ENCODE measurements around the gene CHMP5.

Gene CHMP5

GRCh38 chr9:33264473-33265177 lies at the start of gene CHMP5, which contains the start of gene BAG1:
Gene CHMP5 (plus strand): TSS chr9:33265049. CDS start chr9:33265079, 30 bp downstream.
Gene BAG1 (minus strand): TSS chr9:33264708.
- DNase-seq (ENCODE audit: low read depth in 2 of 3, low spot score in 2 of 3) = peak; percentile 98

DNA sequence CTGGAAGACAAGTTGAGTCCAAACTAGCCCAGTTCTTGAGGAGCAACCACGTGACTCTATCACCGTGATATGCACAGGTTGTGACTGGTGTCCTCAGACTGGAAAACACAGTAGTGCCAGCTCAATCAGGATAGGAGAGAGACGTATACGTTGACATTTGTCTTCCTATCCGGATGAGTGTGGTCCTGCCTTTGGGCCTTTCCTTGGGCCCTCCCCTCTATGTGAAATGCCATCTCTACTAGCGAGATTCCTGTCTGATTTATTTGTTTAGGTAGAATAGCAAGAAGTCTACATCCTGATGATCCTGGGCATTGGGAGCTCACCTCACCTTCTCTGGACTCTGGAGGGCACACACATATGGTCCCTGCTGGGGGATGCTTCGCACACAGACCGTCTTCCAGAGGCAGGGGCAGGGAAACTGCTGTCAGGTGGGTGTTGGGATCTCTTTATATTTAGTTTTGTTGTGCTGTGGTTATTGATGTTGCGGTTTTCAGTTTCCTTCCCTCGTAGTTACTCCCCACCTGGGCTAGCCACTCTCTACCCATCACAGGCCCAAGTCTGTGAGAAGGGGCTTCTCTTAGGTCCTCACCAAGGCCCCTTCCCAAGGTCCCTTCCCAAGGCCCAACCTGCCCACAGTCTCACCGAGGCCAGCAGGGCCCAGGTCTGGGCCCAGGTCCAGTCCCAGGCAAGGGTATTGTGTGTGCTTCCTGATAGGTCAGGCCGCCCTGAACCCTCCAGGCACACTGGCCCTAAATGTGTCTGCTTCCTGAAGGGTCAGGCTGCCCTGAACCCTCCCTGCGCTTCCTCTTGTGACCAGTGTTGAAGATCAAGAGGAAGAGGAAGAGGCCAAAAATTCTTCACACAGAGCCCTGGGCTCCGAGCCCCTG lies 43.9 kb upstream of the CHMP5 start:
- DNase-seq (ENCODE audit: low read depth in 2 of 3, low spot score in 2 of 3) = no peak

DNA sequence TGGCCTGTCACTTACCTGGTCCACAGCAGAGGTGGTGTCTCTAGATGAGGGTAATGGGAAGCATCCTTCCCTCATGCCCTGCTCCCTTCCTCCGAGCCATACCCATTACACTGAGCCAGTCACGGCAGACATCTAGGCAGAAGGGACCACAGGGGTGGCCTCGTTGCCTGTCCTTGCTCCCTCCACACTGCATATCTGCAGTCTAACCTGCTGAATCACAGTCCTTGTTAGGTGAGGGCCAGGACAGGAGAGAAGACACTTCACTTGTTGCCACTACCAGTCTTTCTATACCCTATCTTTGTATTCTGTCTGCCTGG lies 43.3 kb upstream of the CHMP5 start:
- DNase-seq (ENCODE audit: low read depth in 2 of 3, low spot score in 2 of 3) = no peak

DNA sequence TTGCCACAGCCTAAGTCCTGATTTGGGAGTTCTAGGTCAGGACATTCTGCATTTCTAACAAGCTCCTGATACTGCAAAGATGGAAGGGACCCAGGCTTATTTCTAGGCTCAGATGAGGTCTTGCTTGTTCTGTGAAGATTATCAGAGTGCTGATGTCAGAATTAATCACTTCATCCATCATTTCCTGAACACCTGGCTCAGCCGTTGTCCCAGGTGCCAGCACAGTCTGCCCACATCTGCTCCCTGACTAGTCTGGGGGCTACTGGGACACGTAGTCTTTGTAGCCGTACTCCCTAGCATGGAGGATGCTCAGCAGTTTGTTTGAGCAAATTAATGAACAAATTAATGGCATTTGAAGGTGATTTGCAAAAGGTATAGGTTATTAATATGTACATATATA lies 42.8 kb upstream of the CHMP5 start:
- DNase-seq (ENCODE audit: low read depth in 2 of 3, low spot score in 2 of 3) = no peak

- no peak for DNase-seq (ENCODE audit: low read depth in 2 of 3, low spot score in 2 of 3)
Observed at GRCh38 chr9:33223696-33224095, 41.2 kb upstream of the CHMP5 start.

DNA sequence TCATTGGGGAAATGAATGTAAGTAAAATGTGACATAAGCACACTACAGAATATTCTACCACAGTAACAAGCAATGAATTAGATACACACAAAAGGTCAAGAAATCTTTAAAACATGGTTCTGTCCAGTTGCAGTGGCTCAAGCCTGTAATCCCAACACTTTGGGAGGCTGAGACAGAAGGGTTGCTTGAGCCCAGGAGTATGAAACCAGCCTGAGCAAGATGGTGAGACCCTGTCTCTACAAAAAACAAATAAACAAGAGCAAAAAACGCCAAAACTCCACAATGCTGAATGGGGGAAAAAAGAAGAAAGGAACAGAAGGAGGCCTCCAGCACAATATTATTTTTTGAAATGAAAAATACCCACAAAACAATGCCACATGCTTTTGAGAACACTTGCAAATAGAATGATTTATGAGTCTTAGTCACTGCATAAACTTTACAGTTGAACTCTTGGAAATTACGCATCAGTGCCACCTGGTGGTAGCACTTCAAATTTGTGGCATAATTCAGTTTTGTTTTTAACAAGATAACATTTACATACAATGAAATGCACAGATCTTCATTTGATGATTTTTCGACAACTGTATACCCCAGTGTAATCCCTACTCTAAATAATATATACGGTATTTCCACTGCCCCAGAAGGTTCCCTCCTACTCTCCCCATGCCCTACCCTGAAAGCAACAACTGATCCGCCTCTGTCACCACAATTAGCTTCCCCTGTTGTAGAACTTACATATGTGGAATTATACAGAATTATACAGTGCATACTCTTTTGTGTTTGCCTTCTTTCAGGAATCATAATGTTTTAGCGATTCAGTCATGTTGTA lies 39.3 kb upstream of the CHMP5 start:
- peak; percentile 12 to 48 (median 15) for DNase-seq (ENCODE audit: low read depth in 2 of 3, low spot score in 2 of 3)

DNA sequence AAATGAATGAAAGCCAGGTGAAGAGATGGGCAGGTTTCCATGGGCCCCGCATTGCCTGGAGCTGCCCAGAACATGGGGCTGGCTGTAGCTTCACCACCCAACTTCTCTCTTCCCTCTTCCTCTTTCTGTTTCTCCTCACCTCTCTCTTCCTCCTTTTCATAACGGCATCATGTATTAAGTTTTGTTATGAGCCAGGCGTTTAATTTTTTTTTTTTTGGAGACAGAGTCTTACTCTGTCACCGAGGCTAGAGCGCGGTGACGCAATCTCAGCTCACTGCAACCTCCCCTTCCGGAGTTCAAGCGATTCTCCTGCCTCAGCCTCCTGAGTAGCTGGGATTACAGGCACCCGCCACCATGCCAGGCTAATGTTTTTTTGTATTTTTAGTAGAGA lies 37.8 kb upstream of the CHMP5 start:
- DNase-seq (ENCODE audit: low read depth in 2 of 3, low spot score in 2 of 3) = no peak

GRCh38 chr9:33227741-33228140 lies 37.1 kb upstream of the CHMP5 start:
- no peak for DNase-seq (ENCODE audit: low read depth in 2 of 3, low spot score in 2 of 3)

- no peak for DNase-seq (ENCODE audit: low read depth in 2 of 3, low spot score in 2 of 3)
Observed at GRCh38 chr9:33228606-33229005, 36.2 kb upstream of the CHMP5 start.

DNA sequence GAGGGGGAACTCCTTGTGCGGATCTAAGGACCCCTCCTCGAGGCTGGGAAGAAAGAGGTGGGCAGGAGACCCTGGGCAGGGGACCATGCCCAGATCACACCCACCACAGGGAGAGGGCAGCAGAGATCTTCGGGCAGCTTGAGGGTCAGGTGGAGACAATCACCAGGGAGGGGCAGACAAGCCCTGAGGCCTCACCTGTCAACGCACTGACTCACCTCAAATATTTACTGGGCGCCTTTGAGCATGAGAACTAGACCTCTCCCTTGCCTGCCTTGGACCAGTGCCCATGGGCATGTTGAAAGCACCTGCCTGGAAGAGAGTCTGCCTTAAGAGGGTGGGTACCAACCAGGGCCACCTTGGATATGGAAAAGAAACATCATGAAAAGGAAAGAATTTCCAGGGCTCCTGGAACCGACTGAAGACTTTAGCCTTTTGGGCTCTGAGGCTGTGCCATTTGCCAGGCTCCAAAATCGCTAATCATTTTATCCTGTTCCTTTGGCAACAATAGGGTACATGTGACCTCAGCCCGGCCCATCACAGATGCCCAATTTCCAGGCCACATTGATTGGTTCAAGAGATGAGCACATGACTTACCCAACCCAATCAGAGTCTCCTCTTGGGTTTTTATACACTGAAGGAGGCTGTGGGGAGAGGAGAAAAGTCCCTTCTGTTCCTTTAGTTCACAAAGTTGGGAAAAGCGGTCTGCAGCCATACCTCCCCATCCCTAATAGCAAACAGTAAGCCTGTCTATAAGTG lies 35.3 kb upstream of the CHMP5 start:
- DNase-seq (ENCODE audit: low read depth in 2 of 3, low spot score in 2 of 3) = no peak

- no peak for DNase-seq (ENCODE audit: low read depth in 2 of 3, low spot score in 2 of 3)
Observed at GRCh38 chr9:33230756-33231622, 33.9 kb upstream of the CHMP5 start.

DNA sequence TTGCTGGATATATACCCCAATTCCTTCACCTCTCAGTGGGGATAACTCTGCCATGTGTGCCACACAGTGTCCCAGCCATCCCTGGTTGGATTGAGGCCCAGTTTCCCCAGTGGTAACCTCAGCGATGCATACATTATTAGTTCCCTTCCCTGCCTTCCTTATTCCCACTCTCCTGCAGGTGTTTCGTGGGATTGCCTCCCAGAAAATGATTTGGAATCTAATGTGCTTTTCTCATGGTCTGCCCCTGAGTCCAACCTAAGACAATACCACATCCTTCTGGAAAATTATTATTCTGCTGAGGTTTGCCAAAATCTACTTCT lies 33.3 kb upstream of the CHMP5 start:
- DNase-seq (ENCODE audit: low read depth in 2 of 3, low spot score in 2 of 3) = no peak

DNA sequence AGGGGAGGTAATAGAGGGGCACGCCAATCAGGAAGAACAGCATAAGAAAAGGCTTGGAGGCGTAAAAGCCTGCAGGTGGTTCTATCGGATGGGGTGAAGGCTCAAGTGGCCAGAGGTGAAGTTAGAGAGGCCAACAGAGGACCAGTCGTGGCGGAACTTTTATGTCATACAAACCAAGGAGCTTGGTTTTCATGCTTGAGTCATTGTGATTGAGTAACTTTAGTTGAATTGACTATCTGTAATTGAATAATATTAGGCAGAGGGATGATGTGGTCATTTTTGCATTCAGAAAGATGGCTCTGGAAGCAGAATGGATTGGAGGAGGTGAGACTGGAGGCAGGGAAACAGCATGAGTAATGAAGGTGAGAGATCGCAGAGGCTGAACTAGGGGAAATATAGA lies 32.0 kb upstream of the CHMP5 start:
- DNase-seq (ENCODE audit: low read depth in 2 of 3, low spot score in 2 of 3) = no peak

DNA sequence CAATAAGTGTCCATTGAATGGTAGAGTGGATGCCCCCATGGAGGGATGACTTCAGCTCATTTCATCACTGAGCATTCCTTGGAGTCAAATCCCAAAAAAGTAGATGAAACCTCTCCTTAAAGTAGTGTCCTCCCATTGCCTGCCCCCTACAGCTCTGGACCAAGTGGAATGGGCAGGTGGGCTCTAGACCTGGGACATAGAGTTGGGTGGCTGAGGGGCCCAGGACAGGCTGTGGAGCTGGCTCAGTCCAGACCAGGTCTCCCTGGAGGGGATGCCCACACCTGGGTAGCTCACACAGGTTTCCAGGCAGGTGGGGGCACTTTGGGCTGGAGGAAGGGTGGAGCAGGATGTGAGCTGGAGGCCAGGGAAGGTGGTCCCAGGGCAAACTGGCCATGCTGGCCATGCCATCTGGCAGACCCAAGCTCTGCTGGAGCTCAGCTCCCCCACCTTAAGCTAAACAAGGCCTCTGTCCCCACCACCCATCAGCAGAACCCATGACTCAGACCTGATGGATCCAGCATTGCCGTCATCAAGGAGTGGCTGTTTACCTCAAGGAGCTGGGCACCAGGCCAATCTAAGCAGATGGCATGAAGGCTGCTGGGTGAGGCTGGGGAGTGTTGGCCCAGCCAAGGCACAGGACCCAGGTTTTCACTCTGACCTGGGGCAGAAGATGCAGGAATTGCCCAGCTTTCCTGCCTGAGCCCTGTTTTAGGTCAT lies 31.1 kb upstream of the CHMP5 start:
- DNase-seq (ENCODE audit: low read depth in 2 of 3, low spot score in 2 of 3) = no peak

DNA sequence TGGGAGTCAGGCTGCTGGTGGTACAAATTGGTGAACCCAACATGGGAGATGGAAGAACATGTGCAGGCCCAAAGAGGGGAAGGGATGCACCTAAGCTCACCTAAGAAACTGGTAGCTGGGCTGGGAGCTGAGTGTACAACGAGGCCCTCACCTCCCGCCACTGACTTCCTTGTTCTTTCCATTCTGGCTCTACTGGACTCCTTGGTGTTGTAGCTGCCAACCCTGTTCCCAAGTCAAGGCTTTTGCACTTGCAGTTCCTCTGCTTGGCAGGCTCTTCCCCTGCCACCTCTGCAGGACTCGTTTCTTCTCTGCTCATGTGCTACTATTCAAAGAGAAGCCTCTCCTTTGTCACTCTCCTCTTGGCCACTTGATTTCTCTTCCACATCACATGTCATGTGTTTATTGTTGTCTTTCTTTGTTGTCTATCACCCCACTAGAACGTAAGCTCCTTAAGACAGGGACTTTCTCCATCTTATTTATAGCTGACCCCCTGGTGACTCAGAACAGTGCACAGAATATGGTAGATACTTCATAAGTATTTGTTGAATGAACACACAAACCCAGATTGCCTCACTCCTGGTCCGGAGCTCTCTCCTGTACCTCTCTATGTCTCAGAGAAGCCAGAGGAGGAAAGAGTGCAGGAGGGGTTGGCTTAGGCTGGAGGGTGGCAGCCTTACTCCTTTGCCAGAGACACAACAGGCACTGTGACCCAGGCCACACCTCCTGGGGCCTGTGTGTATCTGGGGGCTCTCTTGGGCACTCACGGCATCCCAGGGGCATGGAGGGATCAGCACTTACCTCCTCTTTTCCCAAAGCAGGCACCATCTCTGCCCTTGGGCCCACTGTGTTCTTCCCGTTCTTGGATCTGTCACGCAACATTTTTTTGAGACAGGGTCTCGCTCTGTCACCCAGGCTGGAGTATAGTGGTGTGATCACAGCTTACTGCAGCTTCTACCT lies 30.1 kb upstream of the CHMP5 start:
- no peak for DNase-seq (ENCODE audit: low read depth in 2 of 3, low spot score in 2 of 3)

GRCh38 chr9:33236571-33236970 lies 28.3 kb upstream of the CHMP5 start:
- no peak for DNase-seq (ENCODE audit: low read depth in 2 of 3, low spot score in 2 of 3)

GRCh38 chr9:33239921-33240320 lies 24.9 kb upstream of the CHMP5 start, which contains the start of gene SPINK4:
Gene SPINK4 (plus strand): TSS chr9:33240167. CDS start chr9:33240209, 42 bp downstream.
- no peak for DNase-seq (ENCODE audit: low read depth in 2 of 3, low spot score in 2 of 3)

- DNase-seq (ENCODE audit: low read depth in 2 of 3, low spot score in 2 of 3) = no peak
Observed at GRCh38 chr9:33241298-33241697, 23.6 kb upstream of the CHMP5 start.

Data from activated CD8-positive, alpha-beta memory T cell treated with anti-CD3 and anti-CD28 coated beads for 48 hours (primary cell).